ENCODE results near the gene SSBP3.

- TF ChIP-seq CTCF (IDR thresholded peaks at IDR 0.05) = no peak
- no peak for TF ChIP-seq ZFX (IDR thresholded peaks at IDR 0.05; ENCODE audit: borderline replicate concordance)
Observed at GRCh38 chr1:54260810-54261209, 145.4 kb downstream of the SSBP3 start.
